ENCODE results near the gene CCNJL.
"Not testable (repeated sequence)": the region's sequence is repeated elsewhere in the genome, so short reads cannot be mapped to it uniquely, and the experiment has no call there.

CCNJL gene

GRCh38 chr5:160353379-160353778, 41.0 kb upstream of the CCNJL start:
- no peaks in the 10 kb centered on the region for H3K27me3 ChIP-seq (ENCODE audit: control insufficient read depth in 5 of 5, insufficient read depth in 4 of 5, low read length in 5 of 5)
- H3K4me1 ChIP-seq (ENCODE audit: control insufficient read depth in 5 of 5, insufficient read depth in 5 of 5, low read length in 5 of 5): peaks cover 2 to 20% (median 18%) of the 10 kb centered on the region in 5 donors
- no peak overlapping the region for H3K27ac ChIP-seq (ENCODE audit: low read depth, low read length)
- no peaks in the 10 kb centered on the region for H3K9me3 ChIP-seq (ENCODE audit: control insufficient read depth in 5 of 5, low read length in 5 of 5)
- peaks cover 0 to 4% (median 0%) of the 10 kb centered on the region in 5 donors for H3K36me3 ChIP-seq (ENCODE audit: control insufficient read depth in 5 of 5, insufficient read depth in 5 of 5, low read length in 5 of 5)
- H3K4me3 ChIP-seq (ENCODE audit: low read depth in 1 of 5, low read length in 5 of 5): no peak overlapping the region
- H3K9ac ChIP-seq (ENCODE audit: low read length in 5 of 5): no peak overlapping the region

DNA sequence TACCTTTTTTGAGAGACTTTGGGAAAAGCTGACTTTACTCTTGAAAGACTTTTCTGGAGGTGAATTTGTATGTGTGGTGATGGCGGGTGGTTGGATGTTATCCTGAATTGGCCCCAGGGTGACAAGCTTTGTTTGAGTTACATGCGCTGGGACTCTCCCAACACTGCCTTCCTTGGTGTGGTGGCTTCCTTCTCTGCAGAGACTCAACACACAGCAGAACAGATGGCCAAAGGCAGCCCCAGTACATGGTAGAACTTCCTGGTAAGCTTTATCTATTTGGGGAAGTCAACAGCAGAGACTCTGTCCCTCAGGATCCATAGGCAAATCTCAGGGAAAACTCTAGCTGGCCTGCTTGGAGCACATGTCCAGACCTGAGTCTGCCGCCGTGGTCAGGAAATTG, 39.9 kb upstream of the CCNJL start:
- Histone ChIP-seq H3K4me3 (ENCODE audit: low read depth in 1 of 5, low read length in 5 of 5) (no peak overlapping the region), H3K4me1 (ENCODE audit: control insufficient read depth in 5 of 5, insufficient read depth in 5 of 5, low read length in 5 of 5) (peaks cover 0 to 12% (median 9%) of the 10 kb centered on the region in 5 donors), H3K27ac (ENCODE audit: low read depth, low read length) (no peak overlapping the region), H3K9me3 (ENCODE audit: control insufficient read depth in 5 of 5, low read length in 5 of 5) (no peaks in the 10 kb centered on the region), H3K9ac (ENCODE audit: low read length in 5 of 5) (no peak overlapping the region), H3K36me3 (ENCODE audit: control insufficient read depth in 5 of 5, insufficient read depth in 5 of 5, low read length in 5 of 5) (peaks cover 0 to 4% (median 0%) of the 10 kb centered on the region in 5 donors), H3K27me3 (ENCODE audit: control insufficient read depth in 5 of 5, insufficient read depth in 4 of 5, low read length in 5 of 5) (no peaks in the 10 kb centered on the region)

DNA sequence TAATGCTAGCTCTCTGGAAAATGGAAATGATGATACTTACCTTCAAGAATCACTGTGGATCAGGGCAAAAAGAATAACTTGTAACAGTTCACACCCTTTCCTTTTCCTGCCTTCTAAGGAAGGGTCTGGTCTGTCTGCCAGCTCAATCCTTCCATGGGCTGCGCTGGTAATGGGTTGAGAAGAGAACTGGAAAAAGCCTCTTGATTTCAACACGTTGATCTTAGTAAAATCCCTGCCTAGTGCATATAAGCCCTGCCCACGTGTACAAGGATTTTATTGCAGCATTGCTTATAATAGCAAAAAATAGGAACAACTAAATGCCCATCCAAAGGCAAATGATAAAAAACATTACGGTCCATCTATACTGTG, 37.6 kb upstream of the CCNJL start:
- Histone ChIP-seq H3K9me3 (ENCODE audit: control insufficient read depth in 5 of 5, low read length in 5 of 5) (no peaks in the 10 kb centered on the region), H3K27me3 (ENCODE audit: control insufficient read depth in 5 of 5, insufficient read depth in 4 of 5, low read length in 5 of 5) (no peaks in the 10 kb centered on the region), H3K36me3 (ENCODE audit: control insufficient read depth in 5 of 5, insufficient read depth in 5 of 5, low read length in 5 of 5) (peaks cover 0 to 1% (median 0%) of the 10 kb centered on the region in 5 donors), H3K9ac (ENCODE audit: low read length in 5 of 5) (no peak overlapping the region), H3K4me3 (ENCODE audit: low read depth in 1 of 5, low read length in 5 of 5) (no peak overlapping the region), H3K4me1 (ENCODE audit: control insufficient read depth in 5 of 5, insufficient read depth in 5 of 5, low read length in 5 of 5) (peaks cover 0 to 12% (median 3%) of the 10 kb centered on the region in 5 donors), H3K27ac (ENCODE audit: low read depth, low read length) (no peak overlapping the region)

DNA sequence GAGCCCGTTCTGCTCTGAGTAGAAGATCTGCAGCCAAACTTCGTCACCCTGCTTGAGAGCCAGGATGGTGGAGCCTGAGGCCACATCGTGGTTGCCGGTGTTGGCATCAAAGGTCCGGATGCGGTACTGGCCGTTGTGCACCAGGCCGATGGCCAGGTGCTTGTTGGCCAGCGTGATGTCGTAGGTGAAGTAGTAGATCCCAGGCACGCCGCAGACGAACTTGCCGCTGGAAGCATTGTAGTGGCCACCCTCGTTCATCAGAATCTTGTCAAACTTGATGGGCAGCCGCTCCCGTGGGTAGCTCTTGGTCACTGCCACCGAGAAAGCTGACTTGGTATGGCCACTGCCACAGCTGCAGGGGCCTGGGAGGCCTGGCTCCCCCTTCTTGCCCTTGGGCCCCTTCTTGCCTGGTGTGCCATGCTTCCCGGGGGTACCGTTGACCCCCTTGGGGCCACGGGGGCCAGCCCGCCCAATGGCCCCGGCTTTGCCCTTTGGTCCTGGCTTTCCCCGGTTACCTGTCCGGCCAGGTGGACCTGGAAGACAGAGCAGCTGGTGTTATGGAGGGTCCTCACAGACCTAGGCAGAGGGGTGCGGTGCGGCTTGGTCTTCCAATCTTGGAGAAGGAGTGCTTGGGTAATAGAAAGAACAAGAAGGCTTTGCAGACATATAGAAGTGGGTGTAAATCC, 37.0 kb upstream of the CCNJL start:
- peaks cover 0 to 12% (median 3%) of the 10 kb centered on the region in 5 donors for H3K4me1 ChIP-seq (ENCODE audit: control insufficient read depth in 5 of 5, insufficient read depth in 5 of 5, low read length in 5 of 5)
- no peak overlapping the region for H3K4me3 ChIP-seq (ENCODE audit: low read depth in 1 of 5, low read length in 5 of 5)
- no peaks in the 10 kb centered on the region for H3K36me3 ChIP-seq (ENCODE audit: control insufficient read depth in 5 of 5, insufficient read depth in 5 of 5, low read length in 5 of 5)

DNA sequence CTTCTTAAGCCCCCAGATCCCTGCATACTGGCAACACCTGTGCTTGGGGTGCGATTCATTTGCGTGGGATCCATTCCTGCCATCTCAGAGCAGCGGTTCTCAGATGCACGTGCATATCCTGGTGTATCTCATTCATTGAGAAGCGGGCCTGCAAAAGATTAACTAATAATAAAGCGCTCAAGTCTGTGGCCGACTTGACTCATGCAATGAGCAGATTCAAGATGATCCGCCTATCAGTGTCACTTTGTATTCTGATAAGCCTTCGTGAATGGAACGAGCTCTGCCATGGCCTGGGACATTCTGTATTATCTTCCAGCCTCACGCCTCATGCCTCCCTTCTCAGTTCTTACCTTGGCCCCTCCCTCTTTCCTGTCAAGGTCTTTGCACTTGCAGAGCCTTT, 35.7 kb upstream of the CCNJL start:
- no peaks in the 10 kb centered on the region for H3K27me3 ChIP-seq (ENCODE audit: control insufficient read depth in 5 of 5, insufficient read depth in 4 of 5, low read length in 5 of 5)
- H3K36me3 ChIP-seq (ENCODE audit: control insufficient read depth in 5 of 5, insufficient read depth in 5 of 5, low read length in 5 of 5): no peaks in the 10 kb centered on the region
- peaks cover 0 to 12% (median 3%) of the 10 kb centered on the region in 5 donors for H3K4me1 ChIP-seq (ENCODE audit: control insufficient read depth in 5 of 5, insufficient read depth in 5 of 5, low read length in 5 of 5)
- H3K9me3 ChIP-seq (ENCODE audit: control insufficient read depth in 5 of 5, low read length in 5 of 5): no peaks in the 10 kb centered on the region
- H3K27ac ChIP-seq (ENCODE audit: low read depth, low read length): no peak overlapping the region
- H3K9ac ChIP-seq (ENCODE audit: low read length in 5 of 5): no peak overlapping the region
- H3K4me3 ChIP-seq (ENCODE audit: low read depth in 1 of 5, low read length in 5 of 5): no peak overlapping the region

More for the DNA sequence above, 37.0 kb upstream of the CCNJL start:
- no peaks in the 10 kb centered on the region for H3K27me3 ChIP-seq (ENCODE audit: control insufficient read depth in 5 of 5, insufficient read depth in 4 of 5, low read length in 5 of 5)
- H3K9ac ChIP-seq (ENCODE audit: low read length in 5 of 5): no peak overlapping the region
- H3K27ac ChIP-seq (ENCODE audit: low read depth, low read length): no peak overlapping the region
- no peaks in the 10 kb centered on the region for H3K9me3 ChIP-seq (ENCODE audit: control insufficient read depth in 5 of 5, low read length in 5 of 5)

DNA sequence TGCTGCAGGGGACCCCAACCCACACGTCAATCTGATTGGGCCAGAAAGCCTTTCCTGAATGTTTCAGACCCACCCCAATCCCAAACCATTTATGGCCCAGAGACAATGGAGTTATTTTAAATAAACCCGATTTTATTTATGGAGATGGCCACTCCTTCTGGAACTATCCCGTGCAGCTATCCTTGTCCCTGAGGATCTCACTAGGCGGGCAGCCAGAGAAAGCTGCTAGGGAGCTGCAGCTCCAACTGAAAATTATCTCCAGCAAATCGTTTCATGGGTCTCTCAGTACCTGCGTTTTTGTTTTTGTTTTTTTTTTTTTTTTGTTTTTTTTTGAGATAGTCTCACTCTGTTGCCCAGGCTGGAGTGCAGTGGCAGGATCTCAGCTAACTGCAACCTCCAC, 35.1 kb upstream of the CCNJL start:
- H3K9me3 ChIP-seq (ENCODE audit: control insufficient read depth in 5 of 5, low read length in 5 of 5): no peaks in the 10 kb centered on the region
- no peak overlapping the region for H3K9ac ChIP-seq (ENCODE audit: low read length in 5 of 5)
- no peak overlapping the region for H3K4me3 ChIP-seq (ENCODE audit: low read depth in 1 of 5, low read length in 5 of 5)
- no peaks in the 10 kb centered on the region for H3K36me3 ChIP-seq (ENCODE audit: control insufficient read depth in 5 of 5, insufficient read depth in 5 of 5, low read length in 5 of 5)
- no peak overlapping the region for H3K27ac ChIP-seq (ENCODE audit: low read depth, low read length)
- peaks cover 2 to 12% (median 4%) of the 10 kb centered on the region in 5 donors for H3K4me1 ChIP-seq (ENCODE audit: control insufficient read depth in 5 of 5, insufficient read depth in 5 of 5, low read length in 5 of 5)
- no peaks in the 10 kb centered on the region for H3K27me3 ChIP-seq (ENCODE audit: control insufficient read depth in 5 of 5, insufficient read depth in 4 of 5, low read length in 5 of 5)

DNA sequence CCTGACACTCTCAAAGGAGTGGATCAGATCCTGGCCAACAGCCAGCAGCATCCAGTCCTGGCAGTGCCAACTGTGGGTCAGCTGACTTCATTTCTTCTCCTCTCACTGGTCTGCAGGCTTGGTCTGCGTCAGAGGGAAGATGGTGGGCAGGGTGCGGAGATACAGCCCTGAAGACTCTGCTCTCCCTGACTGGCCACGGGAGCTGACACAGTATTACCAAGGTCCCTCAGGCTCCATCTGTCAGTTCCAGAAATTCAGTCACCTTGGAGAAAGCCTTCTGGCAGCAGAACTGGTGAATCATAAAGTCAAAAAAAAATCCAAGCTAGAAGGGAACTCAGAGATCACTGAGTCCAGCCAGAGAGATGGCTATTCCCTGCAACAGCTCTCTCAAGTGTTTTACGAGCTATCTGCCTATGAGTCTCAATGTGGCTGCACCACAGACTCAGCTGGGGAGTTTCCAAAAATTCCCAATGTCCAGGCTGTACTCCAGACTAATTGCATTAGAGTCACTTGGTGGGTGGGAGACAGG, 30.1 kb upstream of the CCNJL start:
- peaks cover 2 to 10% (median 4%) of the 10 kb centered on the region in 5 donors for H3K4me1 ChIP-seq (ENCODE audit: control insufficient read depth in 5 of 5, insufficient read depth in 5 of 5, low read length in 5 of 5)
- no peaks in the 10 kb centered on the region for H3K27me3 ChIP-seq (ENCODE audit: control insufficient read depth in 5 of 5, insufficient read depth in 4 of 5, low read length in 5 of 5)
- no peaks in the 10 kb centered on the region for H3K9me3 ChIP-seq (ENCODE audit: control insufficient read depth in 5 of 5, low read length in 5 of 5)
- no peaks in the 10 kb centered on the region for H3K36me3 ChIP-seq (ENCODE audit: control insufficient read depth in 5 of 5, insufficient read depth in 5 of 5, low read length in 5 of 5)
- no peak overlapping the region for H3K9ac ChIP-seq (ENCODE audit: low read length in 5 of 5)
- H3K4me3 ChIP-seq (ENCODE audit: low read depth in 1 of 5, low read length in 5 of 5): no peak overlapping the region
- no peak overlapping the region for H3K27ac ChIP-seq (ENCODE audit: low read depth, low read length)

GRCh38 chr5:160341309-160341870, 29.0 kb upstream of the CCNJL start:
- H3K36me3 ChIP-seq (ENCODE audit: control insufficient read depth in 5 of 5, insufficient read depth in 5 of 5, low read length in 5 of 5): no peaks in the 10 kb centered on the region
- no peak overlapping the region for H3K27ac ChIP-seq (ENCODE audit: low read depth, low read length)
- H3K27me3 ChIP-seq (ENCODE audit: control insufficient read depth in 5 of 5, insufficient read depth in 4 of 5, low read length in 5 of 5): no peaks in the 10 kb centered on the region
- no peaks in the 10 kb centered on the region for H3K9me3 ChIP-seq (ENCODE audit: control insufficient read depth in 5 of 5, low read length in 5 of 5)
- H3K4me1 ChIP-seq (ENCODE audit: control insufficient read depth in 5 of 5, insufficient read depth in 5 of 5, low read length in 5 of 5): peaks cover 0 to 5% (median 4%) of the 10 kb centered on the region in 5 donors
- no peak overlapping the region for H3K9ac ChIP-seq (ENCODE audit: low read length in 5 of 5)
- H3K4me3 ChIP-seq (ENCODE audit: low read depth in 1 of 5, low read length in 5 of 5): no peak overlapping the region

GRCh38 chr5:160340513-160340912, 28.1 kb upstream of the CCNJL start:
- not testable (repeated sequence) for H3K4me3 ChIP-seq (ENCODE audit: low read depth in 1 of 5, low read length in 5 of 5); H3K9me3 ChIP-seq (ENCODE audit: control insufficient read depth in 5 of 5, low read length in 5 of 5); H3K27me3 ChIP-seq (ENCODE audit: control insufficient read depth in 5 of 5, insufficient read depth in 4 of 5, low read length in 5 of 5); H3K27ac ChIP-seq (ENCODE audit: low read depth, low read length); H3K4me1 ChIP-seq (ENCODE audit: control insufficient read depth in 5 of 5, insufficient read depth in 5 of 5, low read length in 5 of 5); H3K36me3 ChIP-seq (ENCODE audit: control insufficient read depth in 5 of 5, insufficient read depth in 5 of 5, low read length in 5 of 5); H3K9ac ChIP-seq (ENCODE audit: low read length in 5 of 5)

DNA sequence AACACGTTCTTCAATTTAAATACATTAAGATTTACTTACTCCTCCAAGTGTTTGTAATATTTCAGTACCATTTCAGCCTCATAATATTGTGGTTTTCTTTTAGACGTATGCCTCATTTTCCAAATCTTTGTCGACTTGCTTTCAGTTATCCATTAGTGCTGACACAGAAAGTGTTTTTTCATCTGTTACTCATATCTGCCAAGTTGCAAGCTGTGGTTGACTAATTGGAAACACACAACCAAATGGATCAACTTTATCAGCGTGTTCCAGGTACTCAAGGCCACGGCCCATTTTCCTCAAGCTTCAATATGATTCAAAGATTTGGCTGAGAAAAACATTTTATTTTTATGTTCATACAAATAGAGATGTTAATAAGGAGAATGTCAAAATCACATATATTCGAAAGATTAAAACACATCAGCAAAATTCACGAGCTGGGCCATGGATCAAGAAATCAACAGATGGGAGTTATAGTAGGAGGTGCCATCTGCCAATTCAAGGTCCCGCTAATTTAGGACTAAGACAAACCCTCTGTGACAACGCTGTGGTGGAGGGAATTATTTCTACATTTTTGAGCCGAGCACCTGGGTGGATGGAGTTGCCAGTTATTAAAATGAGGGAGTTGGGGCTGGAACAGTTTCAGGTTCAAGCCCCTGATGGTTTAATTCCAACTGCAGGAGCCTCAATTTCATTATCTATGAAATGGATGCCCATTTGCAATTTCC, 27.2 kb upstream of the CCNJL start:
- Histone ChIP-seq H3K27ac (ENCODE audit: low read depth, low read length) (no peak overlapping the region), H3K9ac (ENCODE audit: low read length in 5 of 5) (no peak overlapping the region), H3K27me3 (ENCODE audit: control insufficient read depth in 5 of 5, insufficient read depth in 4 of 5, low read length in 5 of 5) (no peaks in the 10 kb centered on the region), H3K4me3 (ENCODE audit: low read depth in 1 of 5, low read length in 5 of 5) (no peak overlapping the region), H3K9me3 (ENCODE audit: control insufficient read depth in 5 of 5, low read length in 5 of 5) (no peaks in the 10 kb centered on the region), H3K4me1 (ENCODE audit: control insufficient read depth in 5 of 5, insufficient read depth in 5 of 5, low read length in 5 of 5) (peaks cover 0 to 4% (median 0%) of the 10 kb centered on the region in 5 donors), H3K36me3 (ENCODE audit: control insufficient read depth in 5 of 5, insufficient read depth in 5 of 5, low read length in 5 of 5) (no peaks in the 10 kb centered on the region)

Measured in subcutaneous abdominal adipose tissue (tissue), 5 donors.